UCSD-AML1 (cell line): ENCODE results near the gene ERCC3.
A peak's percentile ranks its signal among the peaks of the same experiment; 100 is the strongest.

ENCODE experiments used
- DNase-seq: peaks from one replicate; lab custom pipeline; 2025; ENCODE audit not compliant: unreplicated experiment; lab: John Stamatoyannopoulos, UW

ERCC3 gene

GRCh38 chr2:127293748-127294562 lies at the start of gene ERCC3:
ERCC3 (minus strand) TSS chr2:127294144; CDS start chr2:127294081, 63 bp downstream.
- DNase-seq: peak; percentile 83

- no peak for DNase-seq
Observed at GRCh38 chr2:127343277-127343676, 49.3 kb upstream of the ERCC3 start.

GRCh38 chr2:127342101-127342500 lies 48.2 kb upstream of the ERCC3 start:
- DNase-seq: no peak

- no peak for DNase-seq
Observed at GRCh38 chr2:127332335-127332734, 38.4 kb upstream of the ERCC3 start.

- DNase-seq: no peak
Observed at GRCh38 chr2:127330753-127331152, 36.8 kb upstream of the ERCC3 start.

GRCh38 chr2:127326289-127326945 lies 32.5 kb upstream of the ERCC3 start:
- DNase-seq: no peak

GRCh38 chr2:127324635-127325034 lies 30.7 kb upstream of the ERCC3 start:
- DNase-seq: no peak

- DNase-seq: no peak
Observed at GRCh38 chr2:127321303-127321702, 27.4 kb upstream of the ERCC3 start.

GRCh38 chr2:127320586-127321275 lies 26.8 kb upstream of the ERCC3 start:
- no peak for DNase-seq

GRCh38 chr2:127320067-127320466 lies 26.1 kb upstream of the ERCC3 start:
- no peak for DNase-seq

GRCh38 chr2:127314193-127314988 lies 20.4 kb upstream of the ERCC3 start:
- no peak for DNase-seq

- DNase-seq: no peak
Observed at GRCh38 chr2:127313406-127313805, 19.5 kb upstream of the ERCC3 start.

- no peak for DNase-seq
Observed at GRCh38 chr2:127310980-127311379, 17.0 kb upstream of the ERCC3 start.

- DNase-seq: no peak
Observed at GRCh38 chr2:127309468-127309867, 15.5 kb upstream of the ERCC3 start.

- DNase-seq: no peak
Observed at GRCh38 chr2:127308586-127309138, 14.7 kb upstream of the ERCC3 start.

- DNase-seq: no peak
Observed at GRCh38 chr2:127305990-127306585, 12.1 kb upstream of the ERCC3 start.

GRCh38 chr2:127302168-127302567 lies 8.2 kb upstream of the ERCC3 start:
- no peak for DNase-seq

GRCh38 chr2:127293386-127293747 lies 577 bp downstream of the ERCC3 start:
- no peak for DNase-seq

- no peak for DNase-seq
Observed at GRCh38 chr2:127288274-127288673, 5.7 kb downstream of the ERCC3 start.

- DNase-seq: no peak
Observed at GRCh38 chr2:127283275-127283674, 10.7 kb downstream of the ERCC3 start.
